Liver (tissue), 9 donors: ENCODE data around the gene SYS1. TPM values are rescaled to one million over a fixed set of nuclear protein-coding genes. Genes with fewer than 3 reads are reported as not detected.

Experiments used
- DNase-seq: peaks from one replicate; pipeline ENCODE4 v3.0.0-alpha.2; 2017; ENCODE audit warnings: low spot score
- H3K27ac ChIP-seq, 2 donors: one replicate each; pipeline ENCODE4 v1.7.0; 2013; ENCODE audit warnings: inconsistent platforms in 2 of 2, low read length in 2 of 2, control low read depth in 1 of 2, low read depth in 1 of 2, mild to moderate bottlenecking in 1 of 2
- H3K27me3 ChIP-seq, 4 donors: one replicate each; pipeline versions ENCODE4 v1.6.1 to v1.7.0; 2013; ENCODE audit warnings: low read length in 3 of 4, inconsistent platforms in 1 of 4, mild to moderate bottlenecking in 1 of 4, moderate library complexity in 1 of 4; ENCODE audit not compliant: control insufficient read depth in 4 of 4, insufficient read depth in 4 of 4
- H3K36me3 ChIP-seq, 4 donors: one replicate each; pipeline versions ENCODE4 v1.6.1 to v1.7.0; 2013; ENCODE audit warnings: low read length in 3 of 4, mild to moderate bottlenecking in 3 of 4, low read depth in 1 of 4, moderate library complexity in 1 of 4; ENCODE audit not compliant: control insufficient read depth in 4 of 4, insufficient read depth in 3 of 4
- H3K4me1 ChIP-seq, 4 donors: one replicate each; pipeline versions ENCODE4 v1.6.1 to v1.7.0; 2013; ENCODE audit warnings: low read length in 3 of 4, mild to moderate bottlenecking in 3 of 4, moderate library complexity in 1 of 4; ENCODE audit not compliant: control insufficient read depth in 4 of 4, insufficient read depth in 4 of 4
- H3K4me3 ChIP-seq, 3 donors: one replicate each; pipeline versions ENCODE4 v1.6.1 to v1.7.0; 2013; ENCODE audit warnings: low read length in 3 of 3, control low read depth in 1 of 3, low read depth in 1 of 3, mild to moderate bottlenecking in 1 of 3
- H3K9ac ChIP-seq, 2 donors: one replicate each; pipeline ENCODE4 v1.7.0; 2013; ENCODE audit warnings: low read length in 2 of 2, mild to moderate bottlenecking in 2 of 2, moderate library complexity in 2 of 2, control low read depth in 1 of 2, low read depth in 1 of 2
- H3K9me3 ChIP-seq, 4 donors: one replicate each; pipeline versions ENCODE4 v1.6.1 to v1.7.0; 2013; ENCODE audit warnings: low read length in 3 of 4; ENCODE audit not compliant: control insufficient read depth in 4 of 4
- EGR1 ChIP-seq, 2 donors: IDR thresholded peaks; 2 replicates each; pipeline ENCODE4 v1.6.1; 2016 to 2018; ENCODE audit warnings: antibody characterized with exemption in 2 of 2, low read depth in 2 of 2
- FOXA1 ChIP-seq: IDR thresholded peaks from 2 replicates; pipeline ENCODE4 v1.6.1; 2016; ENCODE audit warnings: antibody characterized with exemption
- FOXA2 ChIP-seq: IDR thresholded peaks from 2 replicates; pipeline ENCODE4 v1.6.1; 2016; ENCODE audit warnings: antibody characterized with exemption
- GABPA ChIP-seq, 2 donors: IDR thresholded peaks in 1 of 2; conservative IDR thresholded peaks in 1 of 2; 2 replicates each; pipeline ENCODE4 v1.6.1; 2016; ENCODE audit warnings: antibody characterized with exemption in 2 of 2, mild to moderate bottlenecking in 1 of 2, moderate library complexity in 1 of 2
- HNF4A ChIP-seq, 2 donors: conservative IDR thresholded peaks; 2 replicates each; pipeline ENCODE4 v1.6.1; 2016; ENCODE audit warnings: antibody characterized with exemption in 2 of 2, mild to moderate bottlenecking in 2 of 2
- HNF4G ChIP-seq: IDR thresholded peaks from 2 replicates; pipeline ENCODE4 v1.6.1; 2016; ENCODE audit warnings: antibody characterized with exemption
- JUND ChIP-seq, 2 donors: IDR thresholded peaks; 2 replicates each; pipeline ENCODE4 v1.6.1; 2016; ENCODE audit warnings: antibody characterized with exemption in 2 of 2
- NR2F2 ChIP-seq: IDR thresholded peaks from 2 replicates; pipeline ENCODE4 v1.6.1; 2016; ENCODE audit warnings: antibody characterized with exemption
- RAD21 ChIP-seq, 2 donors: IDR thresholded peaks; 2 replicates each; pipeline ENCODE4 v1.6.1; 2016; ENCODE audit warnings: antibody characterized with exemption in 2 of 2, mild to moderate bottlenecking in 2 of 2
- RXRA ChIP-seq, 2 donors: IDR thresholded peaks; 2 replicates each; pipeline ENCODE4 v1.6.1; 2017 to 2018; ENCODE audit warnings: antibody characterized with exemption in 2 of 2, mild to moderate bottlenecking in 1 of 2
- SP1 ChIP-seq: IDR thresholded peaks from 2 replicates; pipeline ENCODE4 v1.6.1; 2018; ENCODE audit warnings: antibody characterized with exemption, mild to moderate bottlenecking
- TAF1 ChIP-seq: conservative IDR thresholded peaks from 2 replicates; pipeline ENCODE4 v1.6.1; 2016; ENCODE audit warnings: antibody characterized with exemption, mild to moderate bottlenecking
- YY1 ChIP-seq: IDR thresholded peaks from 2 replicates; pipeline ENCODE4 v1.6.1; 2016; ENCODE audit warnings: antibody characterized with exemption, mild to moderate bottlenecking
- WGBS: extraction: QIAGEN DNeasy Blood & Tissue Kit; methylation state at CpG from one replicate; pipeline ENCODE4 v1.1.7; 2013; 5-methylcytosine and 5-hydroxymethylcytosine counted together
- polyA plus RNA-seq, 2 donors: library from polyadenylated mRNA; stranded (reverse) in 1 of 2; unstranded in 1 of 2; fragments of 200-250 nt in 1 of 2; fragments of >200 nt in 1 of 2; fragmentation: Nextera tagmentation in 1 of 2; extraction: Ambion mirVana in 1 of 2; gene quantifications; one replicate each; pipeline versions ENCODE4 v1.2.1 to v1.2.3, GENCODE V29; 2013 to 2015
- total RNA-seq, 2 donors: library from RNA; depleted of rRNA; stranded (reverse); fragments of >200 nt; gene quantifications; one replicate each; pipeline ENCODE4 v1.2.3, GENCODE V29; 2014
- TF ChIP-seq, protein P1 (sequence below): fragments of 150-350 bp; IDR thresholded peaks from 2 replicates; pipeline ENCODE4 v1.5.1; 2017; ENCODE audit warnings: improper control_type of control experiment, low read depth, low read length; ENCODE audit not compliant: missing input control
- TF ChIP-seq, protein P2 (sequence below): IDR thresholded peaks from 2 replicates; pipeline ENCODE4 v1.6.1; 2016; ENCODE audit warnings: antibody characterized with exemption
- TF ChIP-seq, protein P3 (sequence below): IDR thresholded peaks from 2 replicates; pipeline ENCODE4 v1.6.1; 2016; ENCODE audit warnings: antibody characterized with exemption
- TF ChIP-seq, protein P4 (sequence below): IDR thresholded peaks from 2 replicates; pipeline ENCODE4 v1.6.1; 2016; ENCODE audit warnings: antibody characterized with exemption
- TF ChIP-seq, protein P5 (sequence below): IDR thresholded peaks from 2 replicates; pipeline ENCODE4 v1.6.1; 2016; ENCODE audit warnings: antibody characterized with exemption, mild to moderate bottlenecking
- donor health status: healthy.
- donor health status: healthy.
- donor health status: healthy.
- donor health status: healthy.
- donor health status: healthy.

Gene SYS1
- total and polyA plus RNA-seq, 4 donors, result 15.0 to 37.8 (median 28.1) TPM

DNA sequence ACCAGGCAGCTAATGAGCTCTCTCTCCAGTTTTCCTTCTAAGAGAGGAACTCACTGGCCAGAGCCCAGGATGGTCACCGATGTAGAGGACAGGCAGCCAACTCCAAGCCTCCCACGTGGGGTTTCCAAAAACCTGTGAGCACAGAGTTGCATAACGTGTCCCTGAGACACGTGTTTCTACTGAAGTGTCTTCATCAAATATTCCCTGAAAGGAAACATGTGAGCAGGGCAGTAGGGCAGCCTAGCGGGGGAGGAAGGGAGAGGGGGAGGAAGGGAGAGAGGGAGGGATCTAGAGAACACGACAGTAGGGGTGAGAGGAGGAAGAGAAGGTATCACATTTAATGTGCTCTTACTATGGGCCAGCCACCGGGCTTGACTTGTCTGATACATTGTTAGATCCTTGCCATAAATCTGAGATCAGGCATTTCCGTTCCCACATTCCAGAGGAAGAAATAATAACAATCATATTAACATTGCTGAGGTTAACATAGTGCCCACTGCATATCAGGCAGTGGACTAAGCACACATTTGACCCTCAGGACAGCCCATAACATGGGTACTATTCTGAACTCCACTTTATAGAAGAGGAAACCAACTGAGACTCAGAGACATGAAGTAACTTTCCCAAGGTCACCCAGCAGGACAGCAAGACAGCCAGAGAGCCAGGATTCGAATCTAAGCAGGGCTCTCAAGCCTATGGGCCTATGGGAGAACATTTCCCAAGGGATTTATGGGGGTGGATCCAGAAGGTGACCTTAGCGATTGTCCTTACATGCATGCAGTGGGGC is 4.5 kb upstream of the SYS1 start:
- H3K27me3 ChIP-seq, result no peaks in the 10 kb centered on the region
- no peaks in the 10 kb centered on the region for H3K36me3 ChIP-seq
- H3K27ac ChIP-seq, result peak overlapping the region; percentile 98
- H3K9ac ChIP-seq, result peak overlapping the region in 1 of 2 donors; percentile 92
- WGBS, result 15% methylated on average over 10 of the region's 10 CpGs
- H3K9me3 ChIP-seq, result no peaks in the 10 kb centered on the region
- no peak for DNase-seq
- no peak overlapping the region for H3K4me3 ChIP-seq
- H3K4me1 ChIP-seq, result peaks cover 16 to 45% (median 31%) of the 10 kb centered on the region in 4 donors
- peak in 1 of 2 donors; percentile 63 for TF ChIP-seq GABPA (IDR thresholded peaks at IDR 0.05 in 1 of 2, conservative IDR thresholded peaks at IDR 0.05 in 1 of 2)
- TF ChIP-seq, protein P1, sequence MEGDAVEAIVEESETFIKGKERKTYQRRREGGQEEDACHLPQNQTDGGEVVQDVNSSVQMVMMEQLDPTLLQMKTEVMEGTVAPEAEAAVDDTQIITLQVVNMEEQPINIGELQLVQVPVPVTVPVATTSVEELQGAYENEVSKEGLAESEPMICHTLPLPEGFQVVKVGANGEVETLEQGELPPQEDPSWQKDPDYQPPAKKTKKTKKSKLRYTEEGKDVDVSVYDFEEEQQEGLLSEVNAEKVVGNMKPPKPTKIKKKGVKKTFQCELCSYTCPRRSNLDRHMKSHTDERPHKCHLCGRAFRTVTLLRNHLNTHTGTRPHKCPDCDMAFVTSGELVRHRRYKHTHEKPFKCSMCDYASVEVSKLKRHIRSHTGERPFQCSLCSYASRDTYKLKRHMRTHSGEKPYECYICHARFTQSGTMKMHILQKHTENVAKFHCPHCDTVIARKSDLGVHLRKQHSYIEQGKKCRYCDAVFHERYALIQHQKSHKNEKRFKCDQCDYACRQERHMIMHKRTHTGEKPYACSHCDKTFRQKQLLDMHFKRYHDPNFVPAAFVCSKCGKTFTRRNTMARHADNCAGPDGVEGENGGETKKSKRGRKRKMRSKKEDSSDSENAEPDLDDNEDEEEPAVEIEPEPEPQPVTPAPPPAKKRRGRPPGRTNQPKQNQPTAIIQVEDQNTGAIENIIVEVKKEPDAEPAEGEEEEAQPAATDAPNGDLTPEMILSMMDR, result no peak
- TF ChIP-seq RAD21 (IDR thresholded peaks at IDR 0.05), result peak; percentile 41 to 44
- peak; percentile 85 to 93 for TF ChIP-seq EGR1 (IDR thresholded peaks at IDR 0.05; ENCODE audit: low read depth in 2 of 2)
- TF ChIP-seq JUND (IDR thresholded peaks at IDR 0.05), result peak; percentile 50 to 92
- peak; percentile 62 to 93 for TF ChIP-seq RXRA (IDR thresholded peaks at IDR 0.05)
- TF ChIP-seq, protein P2, sequence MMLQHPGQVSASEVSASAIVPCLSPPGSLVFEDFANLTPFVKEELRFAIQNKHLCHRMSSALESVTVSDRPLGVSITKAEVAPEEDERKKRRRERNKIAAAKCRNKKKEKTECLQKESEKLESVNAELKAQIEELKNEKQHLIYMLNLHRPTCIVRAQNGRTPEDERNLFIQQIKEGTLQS, result peak; percentile 78
- TF ChIP-seq, protein P3, sequence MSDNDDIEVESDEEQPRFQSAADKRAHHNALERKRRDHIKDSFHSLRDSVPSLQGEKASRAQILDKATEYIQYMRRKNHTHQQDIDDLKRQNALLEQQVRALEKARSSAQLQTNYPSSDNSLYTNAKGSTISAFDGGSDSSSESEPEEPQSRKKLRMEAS, result peak; percentile 93
- TF ChIP-seq, protein P4, sequence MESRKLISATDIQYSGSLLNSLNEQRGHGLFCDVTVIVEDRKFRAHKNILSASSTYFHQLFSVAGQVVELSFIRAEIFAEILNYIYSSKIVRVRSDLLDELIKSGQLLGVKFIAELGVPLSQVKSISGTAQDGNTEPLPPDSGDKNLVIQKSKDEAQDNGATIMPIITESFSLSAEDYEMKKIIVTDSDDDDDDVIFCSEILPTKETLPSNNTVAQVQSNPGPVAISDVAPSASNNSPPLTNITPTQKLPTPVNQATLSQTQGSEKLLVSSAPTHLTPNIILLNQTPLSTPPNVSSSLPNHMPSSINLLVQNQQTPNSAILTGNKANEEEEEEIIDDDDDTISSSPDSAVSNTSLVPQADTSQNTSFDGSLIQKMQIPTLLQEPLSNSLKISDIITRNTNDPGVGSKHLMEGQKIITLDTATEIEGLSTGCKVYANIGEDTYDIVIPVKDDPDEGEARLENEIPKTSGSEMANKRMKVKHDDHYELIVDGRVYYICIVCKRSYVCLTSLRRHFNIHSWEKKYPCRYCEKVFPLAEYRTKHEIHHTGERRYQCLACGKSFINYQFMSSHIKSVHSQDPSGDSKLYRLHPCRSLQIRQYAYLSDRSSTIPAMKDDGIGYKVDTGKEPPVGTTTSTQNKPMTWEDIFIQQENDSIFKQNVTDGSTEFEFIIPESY, result peak; percentile 80
- peak; percentile 80 for TF ChIP-seq SP1
- TF ChIP-seq HNF4G, result peak; percentile 77
- TF ChIP-seq, protein P5, sequence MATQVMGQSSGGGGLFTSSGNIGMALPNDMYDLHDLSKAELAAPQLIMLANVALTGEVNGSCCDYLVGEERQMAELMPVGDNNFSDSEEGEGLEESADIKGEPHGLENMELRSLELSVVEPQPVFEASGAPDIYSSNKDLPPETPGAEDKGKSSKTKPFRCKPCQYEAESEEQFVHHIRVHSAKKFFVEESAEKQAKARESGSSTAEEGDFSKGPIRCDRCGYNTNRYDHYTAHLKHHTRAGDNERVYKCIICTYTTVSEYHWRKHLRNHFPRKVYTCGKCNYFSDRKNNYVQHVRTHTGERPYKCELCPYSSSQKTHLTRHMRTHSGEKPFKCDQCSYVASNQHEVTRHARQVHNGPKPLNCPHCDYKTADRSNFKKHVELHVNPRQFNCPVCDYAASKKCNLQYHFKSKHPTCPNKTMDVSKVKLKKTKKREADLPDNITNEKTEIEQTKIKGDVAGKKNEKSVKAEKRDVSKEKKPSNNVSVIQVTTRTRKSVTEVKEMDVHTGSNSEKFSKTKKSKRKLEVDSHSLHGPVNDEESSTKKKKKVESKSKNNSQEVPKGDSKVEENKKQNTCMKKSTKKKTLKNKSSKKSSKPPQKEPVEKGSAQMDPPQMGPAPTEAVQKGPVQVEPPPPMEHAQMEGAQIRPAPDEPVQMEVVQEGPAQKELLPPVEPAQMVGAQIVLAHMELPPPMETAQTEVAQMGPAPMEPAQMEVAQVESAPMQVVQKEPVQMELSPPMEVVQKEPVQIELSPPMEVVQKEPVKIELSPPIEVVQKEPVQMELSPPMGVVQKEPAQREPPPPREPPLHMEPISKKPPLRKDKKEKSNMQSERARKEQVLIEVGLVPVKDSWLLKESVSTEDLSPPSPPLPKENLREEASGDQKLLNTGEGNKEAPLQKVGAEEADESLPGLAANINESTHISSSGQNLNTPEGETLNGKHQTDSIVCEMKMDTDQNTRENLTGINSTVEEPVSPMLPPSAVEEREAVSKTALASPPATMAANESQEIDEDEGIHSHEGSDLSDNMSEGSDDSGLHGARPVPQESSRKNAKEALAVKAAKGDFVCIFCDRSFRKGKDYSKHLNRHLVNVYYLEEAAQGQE, result peak; percentile 74
- TF ChIP-seq FOXA2, result peak; percentile 67
- peak; percentile 61 for TF ChIP-seq NR2F2
- TF ChIP-seq YY1, result no peak
- TF ChIP-seq HNF4A (conservative IDR thresholded peaks at IDR 0.05), result peak; percentile 90 to 94
- TF ChIP-seq FOXA1, result peak; percentile 73
- TF ChIP-seq TAF1, result peak; percentile 90
